Astrocyte (in vitro differentiated cells and primary cell): ENCODE measurements around the gene ESPNL. TPM values are rescaled to one million over a fixed set of nuclear protein-coding genes. Genes with fewer than 3 reads are reported as not detected.

ENCODE experiments used
- DNase-seq: peaks from one replicate; pipeline ENCODE4 v3.0.0-alpha.2; 2010; ENCODE audit warnings: low read depth
- FAIRE-seq: peaks from 2 replicates; lab custom pipeline; 2011; peaks lifted over from hg19 to GRCh38; lab: Jason Lieb, UNC
- H2AFZ ChIP-seq: 2 replicates; pipeline ENCODE4 v1.6.0; 2012; ENCODE audit warnings: low read depth, low read length, inconsistent platforms
- H3K27ac ChIP-seq: 2 replicates; pipeline ENCODE4 v1.5.1; 2011; ENCODE audit warnings: low read depth, low read length, inconsistent platforms
- H3K27me3 ChIP-seq: 2 replicates; pipeline ENCODE4 v1.6.0; 2011; ENCODE audit warnings: low read length, inconsistent platforms; ENCODE audit not compliant: insufficient read depth
- H3K36me3 ChIP-seq: 2 replicates; pipeline ENCODE4 v1.5.1; 2011; ENCODE audit warnings: low read length, inconsistent platforms; ENCODE audit not compliant: insufficient read depth
- H3K4me1 ChIP-seq: 2 replicates; pipeline ENCODE4 v1.5.1; 2011; ENCODE audit warnings: low read length, inconsistent platforms; ENCODE audit not compliant: insufficient read depth
- H3K4me2 ChIP-seq: 2 replicates; pipeline ENCODE4 v1.6.0; 2012; ENCODE audit warnings: low read length, inconsistent platforms
- H3K4me3 ChIP-seq: 2 replicates; pipeline ENCODE4 v1.5.1; 2011; ENCODE audit warnings: low read depth, mild to moderate bottlenecking, low read length, inconsistent platforms; ENCODE audit not compliant: insufficient read depth
- H3K79me2 ChIP-seq: 2 replicates; pipeline ENCODE4 v1.6.0; 2012; ENCODE audit warnings: mild to moderate bottlenecking, low read length, inconsistent platforms; ENCODE audit not compliant: insufficient read depth
- H3K9ac ChIP-seq: 2 replicates; pipeline ENCODE4 v1.6.0; 2012; ENCODE audit warnings: mild to moderate bottlenecking, low read length, inconsistent platforms
- H3K9me3 ChIP-seq: 2 replicates; pipeline ENCODE4 v1.5.1; 2012; ENCODE audit warnings: low read depth, mild to moderate bottlenecking, low read length, inconsistent platforms; ENCODE audit not compliant: insufficient read depth
- H4K20me1 ChIP-seq: 2 replicates; pipeline ENCODE4 v1.6.0; 2012; ENCODE audit warnings: low read length, inconsistent platforms; ENCODE audit not compliant: insufficient read depth
- H3K27ac Mint-ChIP-seq: one replicate; pipeline ENCODE4 v1.8.0; 2021; ENCODE audit warnings: mild to moderate bottlenecking, mixed read lengths; ENCODE audit not compliant: unreplicated experiment
- H3K27me3 Mint-ChIP-seq: one replicate; pipeline ENCODE4 v1.8.0; 2021; ENCODE audit warnings: low read depth, mixed read lengths; ENCODE audit not compliant: unreplicated experiment
- H3K36me3 Mint-ChIP-seq: one replicate; pipeline ENCODE4 v1.8.0; 2021; ENCODE audit warnings: low read depth, mixed read lengths; ENCODE audit not compliant: unreplicated experiment
- H3K4me1 Mint-ChIP-seq: one replicate; pipeline ENCODE4 v1.8.0; 2021; ENCODE audit warnings: low read depth, mixed read lengths; ENCODE audit not compliant: unreplicated experiment
- H3K4me3 Mint-ChIP-seq: one replicate; pipeline ENCODE4 v1.8.0; 2021; ENCODE audit warnings: mild to moderate bottlenecking, moderate library complexity, mixed read lengths; ENCODE audit not compliant: unreplicated experiment
- H3K9me3 Mint-ChIP-seq: one replicate; pipeline ENCODE4 v1.8.0; 2021; ENCODE audit warnings: mild to moderate bottlenecking, mixed read lengths; ENCODE audit not compliant: unreplicated experiment
- CTCF ChIP-seq: IDR thresholded peaks from 2 replicates; pipeline ENCODE4 v1.5.1; 2011; ENCODE audit warnings: low read depth, mild to moderate bottlenecking, inconsistent platforms, low read length, moderate library complexity; ENCODE audit not compliant: insufficient read depth
- EZH2 ChIP-seq: IDR thresholded peaks from 2 replicates; pipeline ENCODE4 v1.6.1; 2012; ENCODE audit warnings: mild to moderate bottlenecking, low read length, inconsistent platforms; ENCODE audit not compliant: insufficient read depth
- total RNA-seq: library from RNA; stranded (reverse); gene quantifications from 2 replicates; pipeline ENCODE4 v1.2.1, GENCODE V29; 2021

ESPNL gene
- total RNA-seq, 1 donor from 2014 or later, result not detected

GRCh38 chr2:238098901-238099713 is 1.0 kb upstream of the ESPNL start:
- Mint-ChIP-seq H3K4me1 (no peaks in the 10 kb centered on the region), H3K36me3 (peaks cover 5% of the 10 kb centered on the region), H3K27me3 (peaks cover 7% of the 10 kb centered on the region), H3K27ac (no peak overlapping the region), H3K9me3 (peaks cover 2% of the 10 kb centered on the region), H3K4me3 (no peak overlapping the region)
- H3K9me3 ChIP-seq, result no peaks in the 10 kb centered on the region
- H2AFZ ChIP-seq, result no peak overlapping the region
- H3K27ac ChIP-seq, result no peak overlapping the region
- no peak for FAIRE-seq
- no peak overlapping the region for H3K4me3 ChIP-seq
- H3K4me1 ChIP-seq, result no peaks in the 10 kb centered on the region
- H3K4me2 ChIP-seq, result no peak overlapping the region
- H3K27me3 ChIP-seq, result no peaks in the 10 kb centered on the region
- no peaks in the 10 kb centered on the region for H3K79me2 ChIP-seq
- H4K20me1 ChIP-seq, result no peaks in the 10 kb centered on the region
- H3K36me3 ChIP-seq, result no peaks in the 10 kb centered on the region
- no peak for DNase-seq
- no peak overlapping the region for H3K9ac ChIP-seq
- TF ChIP-seq EZH2 (no peak), CTCF (no peak)

- no peak for FAIRE-seq
- H3K27me3 Mint-ChIP-seq, result peaks cover 10% of the 10 kb centered on the region
Observed at GRCh38 chr2:238099714-238100048, 459 bp upstream of the ESPNL start.

More at GRCh38 chr2:238099714-238100048, 459 bp upstream of the ESPNL start:
- Histone ChIP-seq H2AFZ (no peak overlapping the region), H3K4me2 (no peak overlapping the region), H3K9ac (no peak overlapping the region), H4K20me1 (no peaks in the 10 kb centered on the region), H3K27ac (no peak overlapping the region), H3K9me3 (no peaks in the 10 kb centered on the region), H3K4me3 (no peak overlapping the region), H3K4me1 (no peaks in the 10 kb centered on the region), H3K79me2 (no peaks in the 10 kb centered on the region), H3K27me3 (no peaks in the 10 kb centered on the region), H3K36me3 (no peaks in the 10 kb centered on the region)
- no peak for DNase-seq
- TF ChIP-seq EZH2, result no peak
- TF ChIP-seq CTCF, result no peak
- no peak overlapping the region for H3K4me3 Mint-ChIP-seq
- H3K4me1 Mint-ChIP-seq, result no peaks in the 10 kb centered on the region
- H3K27ac Mint-ChIP-seq, result no peak overlapping the region
- peaks cover 5% of the 10 kb centered on the region for H3K36me3 Mint-ChIP-seq
- peaks cover 2% of the 10 kb centered on the region for H3K9me3 Mint-ChIP-seq
